ENCODE results near the gene ACTN1.
"Not testable (repeated sequence)": the region's sequence is repeated elsewhere in the genome, so short reads cannot be mapped to it uniquely, and the experiment has no call there.

The ACTN1 gene

DNA sequence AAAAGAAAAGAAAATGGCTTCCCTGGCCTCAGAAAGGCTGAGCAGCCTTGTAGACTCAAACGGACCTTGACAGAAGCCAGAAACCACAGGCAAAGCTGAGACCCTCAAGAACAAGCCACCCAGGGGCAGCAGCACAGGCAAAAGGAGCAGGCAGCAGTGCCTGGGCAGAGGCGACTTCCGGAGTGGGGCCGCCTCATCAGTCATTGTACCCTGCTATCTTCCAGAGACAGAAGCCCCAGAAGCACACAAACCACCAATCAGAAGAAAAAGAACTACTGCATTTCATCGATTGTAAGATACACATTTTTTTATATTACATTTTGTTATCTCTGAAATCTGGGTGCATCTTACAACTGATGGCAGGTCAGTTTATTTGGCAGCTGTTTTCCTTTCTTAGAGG, 128.0 kb downstream of the ACTN1 start:
- DNase-seq, result no peak

GRCh38 chr14:68849416-68849815, 129.7 kb downstream of the ACTN1 start:
- DNase-seq, result no peak

DNA sequence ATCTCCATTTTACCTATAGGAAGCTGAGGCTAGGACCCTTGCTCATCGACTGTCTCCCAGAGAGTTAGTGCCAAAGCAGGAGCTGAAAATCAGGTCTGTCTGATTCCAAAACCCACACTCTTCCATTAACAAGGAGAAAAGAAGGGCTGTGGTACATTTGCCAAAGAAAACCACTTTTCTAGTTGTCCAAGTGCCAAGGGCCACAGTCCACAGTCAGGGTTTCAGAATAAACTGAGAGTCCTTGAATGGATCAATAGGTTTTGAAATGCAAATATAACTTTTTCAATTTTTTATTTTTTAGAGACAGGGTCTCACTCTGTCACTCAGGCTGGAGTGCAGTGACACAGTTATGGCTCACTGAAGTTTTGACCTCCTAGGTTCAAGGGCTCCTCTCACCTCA, 130.8 kb downstream of the ACTN1 start:
- no peak for DNase-seq

- DNase-seq, result not testable (repeated sequence)
Measured at GRCh38 chr14:68847640-68848039, 131.5 kb downstream of the ACTN1 start.

DNA sequence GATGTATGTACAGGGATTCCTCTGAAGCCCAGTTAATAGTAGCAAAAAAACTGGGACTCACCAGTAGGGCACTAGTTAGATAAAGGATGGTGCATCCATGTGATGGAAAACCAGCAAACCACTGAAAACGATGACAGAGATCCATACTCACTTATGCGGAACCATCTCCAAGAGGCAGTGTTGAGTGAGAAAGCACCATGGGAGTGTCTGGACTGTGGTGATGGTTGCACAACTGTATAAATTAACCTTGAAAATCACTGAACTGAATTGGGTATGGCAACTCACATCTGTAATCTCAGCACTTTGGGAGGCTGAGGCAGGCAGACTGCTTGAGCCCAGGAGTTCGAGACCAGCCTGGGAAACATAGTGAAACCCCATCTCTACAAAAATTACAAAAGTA, 132.6 kb downstream of the ACTN1 start:
- no peak for DNase-seq

- no peak for DNase-seq
Measured at GRCh38 chr14:68844210-68844545, 134.9 kb downstream of the ACTN1 start.

GRCh38 chr14:68843471-68844209, 135.5 kb downstream of the ACTN1 start:
- peak; percentile 79 to 84 for DNase-seq

DNA sequence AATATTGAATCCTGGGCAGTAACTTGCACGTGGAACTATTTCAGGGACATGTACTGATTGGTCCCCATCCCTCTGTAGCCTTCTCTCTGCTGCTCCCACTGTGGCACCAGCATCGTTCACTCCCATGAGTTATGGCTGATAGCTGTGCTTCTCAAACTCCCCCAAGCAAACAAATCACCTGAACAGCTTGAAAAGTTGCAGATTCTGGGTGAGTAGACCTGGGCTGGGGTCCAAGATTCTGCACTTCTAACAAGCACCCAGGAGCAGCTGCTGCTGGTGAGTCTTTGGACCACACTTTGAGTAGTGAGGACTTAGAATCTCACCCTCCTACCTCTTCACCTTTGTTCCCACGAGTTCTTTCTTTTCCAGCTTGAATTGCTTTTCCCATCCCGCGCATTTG, 136.8 kb downstream of the ACTN1 start:
- DNase-seq, result no peak

DNA sequence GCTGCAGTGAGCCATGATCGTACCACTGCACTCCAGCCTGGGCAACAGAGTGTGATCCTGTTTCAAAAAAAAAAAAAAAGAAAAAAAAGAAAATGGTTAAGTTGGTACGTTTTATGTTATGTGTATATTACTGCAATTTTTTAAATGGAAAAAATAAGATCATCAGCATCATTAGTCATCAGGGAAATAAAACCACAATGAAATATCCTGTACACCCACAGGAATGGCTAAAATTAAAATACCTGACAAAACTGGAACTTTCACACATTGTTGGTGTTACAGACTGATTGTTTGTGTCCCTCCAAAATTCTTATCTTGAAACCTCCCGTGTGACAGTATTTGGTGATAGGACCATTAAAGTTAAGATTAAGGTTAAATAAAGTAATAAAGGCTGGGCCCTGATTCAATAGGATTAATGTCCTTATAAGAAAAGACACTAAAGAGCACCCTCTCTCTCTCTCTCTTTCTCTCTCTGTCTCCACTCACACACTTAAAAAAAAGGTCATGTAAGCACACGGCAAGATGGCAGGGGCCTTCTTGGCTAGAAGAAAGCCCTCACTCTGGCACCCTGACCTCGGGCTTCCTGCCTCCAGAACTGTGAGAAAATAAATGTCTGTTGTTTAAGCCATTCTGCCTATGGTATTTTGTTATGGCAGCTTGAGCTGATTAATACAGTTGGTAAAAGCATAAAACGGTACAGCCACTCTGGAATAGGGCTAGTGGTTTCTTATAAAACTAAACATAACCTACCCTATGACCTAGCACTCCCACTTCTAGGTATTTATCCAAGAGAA, 137.9 kb downstream of the ACTN1 start:
- no peak for DNase-seq

DNA sequence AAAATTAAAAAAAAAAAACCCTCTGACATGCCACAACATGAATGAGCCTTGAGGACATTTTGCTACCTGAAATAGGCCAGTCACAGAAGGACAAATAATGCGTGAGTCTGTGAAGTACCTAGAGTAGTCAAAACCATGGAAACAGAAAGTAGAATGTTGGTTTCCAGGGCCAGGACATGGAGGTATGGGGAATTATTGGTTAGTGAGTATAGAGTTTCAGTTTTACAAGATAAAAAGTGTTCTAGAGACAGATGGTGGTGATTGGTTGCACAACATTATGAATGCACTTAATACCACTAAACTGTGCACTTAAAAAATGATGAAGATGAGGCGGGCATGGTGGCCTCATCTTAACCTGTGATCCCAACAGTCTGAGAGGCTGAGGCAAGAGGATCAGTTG, 138.6 kb downstream of the ACTN1 start:
- no peak for DNase-seq

DNA sequence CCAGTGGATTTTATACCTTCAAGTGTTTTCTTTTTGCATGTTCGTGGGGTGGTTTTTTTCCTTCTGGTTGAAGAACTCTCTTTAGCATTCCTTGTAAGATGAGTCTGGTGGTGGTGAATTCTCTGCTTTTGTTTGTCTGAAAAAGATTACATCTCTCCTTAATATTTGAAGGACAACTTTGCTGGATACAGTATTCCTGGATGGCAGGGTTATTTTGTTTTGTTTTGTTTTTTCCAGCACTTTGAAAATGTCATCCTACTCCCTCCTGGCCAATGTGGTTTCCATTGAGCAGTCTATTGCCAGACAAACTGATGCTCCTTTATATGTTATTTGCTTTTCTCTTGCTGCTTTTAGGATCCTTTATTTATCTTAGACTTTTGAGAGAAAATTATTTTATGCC, 143.0 kb downstream of the ACTN1 start:
- no peak for DNase-seq

GRCh38 chr14:68834816-68835215, 144.3 kb downstream of the ACTN1 start:
- DNase-seq, result no peak

DNA sequence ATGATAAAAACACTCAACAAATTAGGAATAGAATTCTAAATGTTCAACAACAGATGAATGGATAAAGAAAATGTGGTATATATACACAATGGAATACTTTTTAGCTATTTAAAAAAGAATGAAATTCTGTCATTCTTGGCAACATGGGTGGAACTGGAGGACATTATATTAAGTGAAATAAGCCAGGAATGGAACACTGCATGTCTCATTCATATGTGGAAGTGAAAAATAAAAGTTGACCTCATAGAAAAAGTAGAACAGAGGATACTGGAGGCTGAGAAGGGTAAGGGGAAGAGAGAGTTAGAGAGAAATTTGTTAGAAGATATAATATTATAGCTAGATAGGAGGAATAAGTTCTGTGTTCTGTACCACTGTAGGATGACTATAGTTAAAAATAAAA, 150.4 kb downstream of the ACTN1 start:
- DNase-seq, result no peak

- DNase-seq, result no peak
Measured at GRCh38 chr14:68825729-68826128, 153.4 kb downstream of the ACTN1 start.

DNA sequence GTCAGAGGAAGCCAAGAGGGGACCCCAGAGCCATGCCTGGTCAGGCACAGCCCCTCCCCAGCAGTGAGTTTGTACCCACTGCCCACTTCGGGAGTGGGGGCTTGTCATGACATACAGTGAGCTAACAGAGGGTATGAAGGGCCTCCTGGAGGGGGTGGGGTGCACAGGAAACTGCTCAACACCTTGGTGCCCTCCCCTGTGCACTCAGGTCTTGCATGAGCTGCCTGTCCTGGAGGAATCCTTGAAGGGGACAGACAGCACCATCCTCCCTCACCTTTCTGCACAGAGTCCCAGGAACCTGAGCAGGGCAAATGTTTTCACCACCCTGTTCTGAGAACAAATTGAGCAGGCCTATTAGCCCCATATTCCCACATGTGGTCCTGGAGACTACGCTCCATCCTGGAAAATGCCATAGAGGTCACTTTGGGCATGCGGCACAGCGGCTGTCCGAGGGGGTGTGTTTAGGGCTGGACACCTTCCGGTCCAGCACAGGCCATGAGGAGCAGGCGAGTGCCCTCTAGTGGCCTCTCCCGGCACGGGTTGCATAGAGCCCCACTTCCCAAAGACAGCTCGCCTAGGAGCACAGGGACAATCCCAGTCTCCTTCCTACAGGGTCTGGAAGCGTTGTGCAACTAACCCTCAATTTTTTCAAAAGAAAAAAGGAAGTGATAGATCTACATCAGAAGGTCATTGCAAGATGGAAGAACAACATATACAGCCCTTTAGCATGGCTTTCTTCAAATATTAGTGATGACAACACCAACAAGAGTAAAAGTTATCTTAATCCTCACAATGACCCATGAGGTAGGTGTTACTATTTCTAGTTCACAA, 154.4 kb downstream of the ACTN1 start:
- DNase-seq, result peak; percentile 63 to 73

GRCh38 chr14:68824207-68824516, 154.9 kb downstream of the ACTN1 start:
- DNase-seq, result no peak

Data from activated CD4-positive, alpha-beta T cell treated with anti-CD3 and anti-CD28 coated beads, Interleukin-2, amount 50 U/mL, for 48 hours (primary cell).